HG02678 (cell line): ENCODE data around the gene GOLGA8B.
A peak's percentile ranks its signal among the peaks of the same experiment; 100 is the strongest.
"Not testable (repeated sequence)": the region's sequence is repeated elsewhere in the genome, so short reads cannot be mapped to it uniquely, and the experiment has no call there.

ENCODE experiments used
- ATAC-seq: cut with Tn5 transposase; IDR thresholded peaks from one replicate; pipeline ENCODE4 v1.9.1; 2021; ENCODE audit warnings: mild to moderate bottlenecking, moderate library complexity; ENCODE audit not compliant: unreplicated experiment

The GOLGA8B gene, protein sequence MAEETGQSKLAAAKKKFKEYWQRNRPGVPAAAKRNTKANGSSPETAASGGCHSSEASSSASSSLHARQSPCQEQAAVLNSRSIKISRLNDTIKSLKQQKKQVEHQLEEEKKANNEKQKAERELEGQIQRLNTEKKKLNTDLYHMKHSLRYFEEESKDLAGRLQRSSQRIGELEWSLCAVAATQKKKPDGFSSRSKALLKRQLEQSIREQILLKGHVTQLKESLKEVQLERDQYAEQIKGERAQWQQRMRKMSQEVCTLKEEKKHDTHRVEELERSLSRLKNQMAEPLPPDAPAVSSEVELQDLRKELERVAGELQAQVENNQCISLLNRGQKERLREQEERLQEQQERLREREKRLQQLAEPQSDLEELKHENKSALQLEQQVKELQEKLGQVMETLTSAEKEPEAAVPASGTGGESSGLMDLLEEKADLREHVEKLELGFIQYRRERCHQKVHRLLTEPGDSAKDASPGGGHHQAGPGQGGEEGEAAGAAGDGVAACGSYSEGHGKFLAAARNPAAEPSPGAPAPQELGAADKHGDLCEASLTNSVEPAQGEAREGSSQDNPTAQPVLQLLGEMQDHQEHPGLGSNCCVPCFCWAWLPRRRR

GRCh38 chr15:34583399-34584329, at the start of gene GOLGA8B:
TSS of gene GOLGA8B (minus strand) at chr15:34583651. CDS start at chr15:34535912, 47,739 bp downstream.
- ATAC-seq: peak; percentile 69

DNA sequence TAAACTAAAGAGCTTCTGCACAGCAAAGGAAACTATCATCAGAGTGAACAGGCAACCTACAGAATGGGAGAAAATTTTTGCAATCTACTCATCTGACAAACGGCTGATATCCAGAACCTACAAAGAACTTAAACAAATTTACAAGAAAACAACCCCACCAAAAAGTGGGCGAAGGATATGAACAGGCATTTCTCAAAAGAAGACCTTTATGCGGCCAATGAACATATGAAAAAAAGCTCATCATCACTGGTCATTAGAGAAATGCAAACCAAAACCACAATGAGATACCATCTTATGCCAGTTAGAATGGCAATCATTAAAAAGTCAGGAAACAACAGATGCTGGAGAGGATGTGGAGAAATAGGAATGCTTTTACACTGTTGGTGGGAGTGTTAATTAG, 49.7 kb upstream of the GOLGA8B start:
- not testable (repeated sequence) for ATAC-seq

DNA sequence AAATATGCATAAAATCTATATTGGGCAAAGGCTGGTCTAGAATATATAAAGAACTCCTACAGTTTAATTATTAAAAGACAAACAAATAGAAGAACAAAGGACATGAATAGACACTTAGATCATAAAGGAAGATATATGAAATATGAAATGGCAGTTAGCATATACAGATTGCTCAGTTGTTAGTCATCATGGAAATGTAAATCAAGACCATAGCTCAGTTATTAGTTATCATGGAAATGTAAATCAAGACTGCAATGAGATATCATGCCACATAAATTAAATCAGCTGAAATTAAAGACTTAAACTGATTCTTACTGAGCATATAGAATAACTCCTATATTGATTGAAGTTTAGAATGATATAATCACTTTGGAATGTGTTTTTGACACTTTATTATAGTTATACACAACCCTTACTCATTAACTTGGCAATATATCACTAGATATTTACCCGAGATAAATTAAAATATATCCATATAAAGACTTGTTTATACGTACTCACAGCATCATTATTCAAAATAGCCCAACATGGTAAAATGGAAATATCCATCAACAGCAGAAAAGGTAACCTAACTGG, 45.2 kb upstream of the GOLGA8B start:
- ATAC-seq: no peak

- no peak for ATAC-seq
Observed at GRCh38 chr15:34625007-34625406, 41.6 kb upstream of the GOLGA8B start.

GRCh38 chr15:34621675-34622074, 38.2 kb upstream of the GOLGA8B start:
- ATAC-seq: no peak

- ATAC-seq: no peak
Observed at GRCh38 chr15:34620814-34621213, 37.4 kb upstream of the GOLGA8B start.

- no peak for ATAC-seq
Observed at GRCh38 chr15:34620142-34620541, 36.7 kb upstream of the GOLGA8B start.

DNA sequence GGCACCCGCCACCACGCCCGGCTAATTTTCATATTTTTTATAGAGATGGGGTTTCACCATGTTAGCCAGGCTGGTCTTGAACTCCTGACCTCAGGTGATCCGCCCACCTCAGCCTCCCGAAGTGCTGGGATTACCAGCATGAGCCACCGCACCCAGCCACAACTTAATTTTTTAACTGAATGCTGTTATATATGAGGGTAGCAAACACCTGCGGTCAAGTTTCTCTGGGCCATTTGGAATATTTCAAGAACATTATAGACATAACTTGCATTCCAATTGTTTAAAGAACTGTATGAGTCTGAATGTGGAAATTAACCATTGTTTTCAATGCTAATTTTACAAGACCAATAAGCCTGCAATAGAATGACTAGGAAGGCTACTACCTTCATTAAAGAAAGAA, 35.7 kb upstream of the GOLGA8B start:
- no peak for ATAC-seq

DNA sequence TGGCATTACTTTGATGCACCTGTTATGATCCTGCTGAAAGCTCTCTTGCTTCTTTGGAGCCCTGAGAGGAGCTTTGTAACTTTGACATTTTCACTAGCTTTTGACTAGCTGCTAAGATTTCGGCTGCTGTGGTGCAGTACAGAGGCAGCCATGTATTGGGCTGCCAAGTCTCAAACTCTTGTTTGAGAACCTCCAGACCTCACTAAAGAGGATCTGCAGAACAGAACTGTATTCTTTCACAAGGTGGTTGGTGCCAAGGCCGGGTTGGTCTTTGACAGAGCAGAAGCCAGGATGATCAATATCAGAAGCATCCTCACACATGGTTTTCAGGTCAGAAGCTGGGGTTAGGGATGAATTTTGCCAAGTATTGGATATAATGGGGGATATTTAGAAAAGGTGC, 34.6 kb upstream of the GOLGA8B start:
- no peak for ATAC-seq

DNA sequence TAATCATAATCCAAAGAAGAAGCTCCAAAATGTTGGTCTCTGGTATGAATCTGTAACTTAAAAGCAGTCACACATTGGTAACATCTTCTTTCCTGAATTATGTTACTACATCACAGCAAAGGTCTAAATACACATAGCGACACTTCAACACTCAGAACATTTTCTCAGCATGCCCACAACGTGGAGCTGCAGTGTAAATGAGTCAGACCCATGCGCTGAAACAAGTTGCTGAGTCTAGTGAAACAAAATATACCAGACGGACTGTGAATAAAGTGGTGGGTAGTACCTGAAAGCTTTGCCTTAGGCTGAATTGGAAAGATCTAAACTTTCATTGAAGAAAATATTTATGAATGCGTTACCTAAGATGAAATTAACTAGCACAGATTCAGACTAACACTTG, 33.2 kb upstream of the GOLGA8B start:
- ATAC-seq: no peak

GRCh38 chr15:34613997-34614396, 30.5 kb upstream of the GOLGA8B start:
- ATAC-seq: no peak

DNA sequence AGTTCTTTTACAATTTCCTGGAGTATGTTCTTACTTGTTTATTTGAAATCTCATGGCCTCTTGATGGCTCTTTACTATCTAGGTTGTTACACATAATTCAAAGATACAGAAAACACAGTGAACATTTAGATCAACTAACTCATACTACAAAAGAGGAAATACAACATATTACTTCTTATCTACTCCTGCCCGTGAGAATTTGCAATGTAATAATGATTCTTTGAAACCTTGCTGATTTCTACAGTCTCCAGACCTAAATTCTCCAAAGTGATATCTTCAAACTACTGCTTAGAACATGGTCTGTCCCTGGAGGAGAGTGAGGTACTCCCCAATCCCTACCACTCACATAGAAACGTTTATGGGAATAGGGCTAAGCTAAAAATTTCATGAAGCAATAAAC, 29.9 kb upstream of the GOLGA8B start:
- ATAC-seq: no peak

DNA sequence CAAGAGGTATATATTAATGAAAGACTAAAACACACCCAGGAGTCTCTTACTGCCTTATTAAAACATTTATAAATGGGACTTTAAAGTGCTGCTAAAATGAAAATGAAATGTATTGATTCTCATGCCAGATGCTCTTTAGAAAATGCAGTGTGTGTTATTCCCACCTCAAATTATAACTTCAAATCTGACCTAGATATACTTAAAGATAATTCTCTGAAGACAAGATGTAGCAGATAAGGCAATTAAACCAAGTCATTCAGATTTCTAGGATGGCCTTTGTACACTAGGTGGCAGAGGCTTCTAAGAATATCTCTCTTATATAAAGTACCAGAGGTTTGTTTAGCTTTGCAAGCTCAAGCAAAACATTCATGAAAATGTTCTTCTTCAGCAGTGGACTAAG, 26.9 kb upstream of the GOLGA8B start:
- no peak for ATAC-seq

DNA sequence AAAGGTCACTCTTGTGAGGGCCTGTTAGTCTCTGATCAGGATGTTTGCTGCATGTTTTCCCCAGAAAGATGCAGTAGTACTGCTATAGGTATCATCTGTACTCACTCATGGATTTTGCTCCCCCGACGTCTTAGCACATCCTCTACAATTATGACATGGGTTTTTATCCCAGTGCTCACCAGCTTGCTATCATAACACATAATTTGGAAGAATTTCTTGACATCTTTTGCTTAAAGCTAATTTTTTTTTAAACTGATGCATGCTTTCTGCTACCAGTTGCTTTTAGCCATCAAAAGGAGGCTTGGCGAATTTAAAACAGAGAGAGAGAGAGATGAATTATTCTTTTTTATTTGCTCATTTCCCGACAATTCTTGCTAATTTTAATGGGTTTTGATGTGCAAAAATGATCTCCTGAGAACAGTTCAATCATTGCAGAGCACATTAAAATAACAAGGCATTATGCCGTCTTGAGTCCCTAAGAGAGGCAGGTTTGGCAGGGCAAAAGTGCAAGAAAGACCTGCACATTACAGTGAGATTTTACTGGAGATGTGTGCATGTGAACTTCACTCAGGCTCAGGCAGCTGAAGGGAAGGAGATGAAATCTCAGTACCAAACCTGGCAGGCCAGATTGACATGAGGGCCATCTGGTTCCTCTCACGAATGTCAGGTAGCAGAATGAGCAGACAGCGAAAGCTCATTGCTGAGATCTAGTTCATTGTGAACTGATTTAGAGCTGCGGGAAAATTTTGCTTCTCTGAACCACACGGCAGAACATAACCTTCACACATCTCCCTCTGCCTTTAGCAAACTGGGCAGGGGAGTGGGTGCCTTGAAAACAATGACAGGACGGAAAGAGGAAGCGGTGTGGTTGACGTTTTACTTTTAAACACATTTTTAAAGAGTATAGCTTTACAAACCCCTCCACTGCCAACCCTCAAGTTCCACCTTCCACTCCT, 25.9 kb upstream of the GOLGA8B start:
- no peak for ATAC-seq

DNA sequence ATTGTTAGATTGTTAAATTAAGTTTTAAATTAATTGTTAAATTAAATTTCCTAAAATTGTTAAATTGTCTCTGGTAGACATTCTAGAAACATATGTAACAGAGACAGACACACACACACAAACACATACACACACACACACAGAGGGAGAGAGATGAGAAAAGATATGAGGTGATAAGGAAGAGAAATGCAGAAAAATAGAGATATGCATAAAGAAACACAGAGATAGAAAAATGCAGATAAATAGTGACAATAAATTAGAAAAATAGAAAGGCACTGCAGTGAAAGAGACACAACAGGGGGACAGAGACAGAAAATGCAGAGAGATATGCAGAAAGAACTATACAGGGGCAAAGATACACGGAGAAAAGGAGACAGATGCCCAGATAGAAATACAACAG, 25.1 kb upstream of the GOLGA8B start:
- no peak for ATAC-seq

DNA sequence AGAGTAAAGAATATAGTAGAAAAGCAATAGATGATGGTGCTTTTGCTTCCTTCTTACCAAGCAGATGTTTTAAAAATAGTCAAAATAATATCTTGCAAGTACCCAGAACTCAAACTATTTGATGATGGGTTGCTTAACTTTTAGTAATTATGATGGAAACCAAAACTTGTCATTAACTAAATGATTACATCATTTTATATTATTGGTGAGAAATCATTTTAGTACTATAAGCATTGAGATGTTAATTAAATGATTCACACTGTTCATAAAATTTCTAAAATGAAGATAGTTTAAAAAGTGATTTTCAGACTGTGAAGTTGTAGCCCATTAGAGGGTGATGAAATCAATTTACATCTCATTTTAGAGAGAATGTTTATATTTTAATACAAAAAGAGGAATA, 24.4 kb upstream of the GOLGA8B start:
- no peak for ATAC-seq

DNA sequence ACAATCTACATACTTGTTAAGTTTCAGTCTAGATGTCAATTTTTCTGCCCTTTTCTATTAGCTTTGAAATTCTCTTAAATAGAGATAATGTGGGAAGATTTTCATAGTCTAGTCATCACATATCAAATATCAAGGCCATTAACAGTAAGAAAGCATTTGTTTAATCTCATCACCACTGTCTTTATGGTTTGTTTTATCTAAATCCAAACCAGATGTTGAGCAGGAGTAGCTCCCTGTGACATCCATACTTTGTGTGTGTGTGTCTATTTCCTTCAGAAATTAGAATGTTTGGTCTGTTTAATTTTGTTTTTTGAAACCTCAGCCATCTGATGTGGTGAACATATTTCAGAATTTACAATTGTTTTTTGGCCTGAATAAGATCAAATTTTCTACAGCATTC, 23.1 kb upstream of the GOLGA8B start:
- no peak for ATAC-seq

DNA sequence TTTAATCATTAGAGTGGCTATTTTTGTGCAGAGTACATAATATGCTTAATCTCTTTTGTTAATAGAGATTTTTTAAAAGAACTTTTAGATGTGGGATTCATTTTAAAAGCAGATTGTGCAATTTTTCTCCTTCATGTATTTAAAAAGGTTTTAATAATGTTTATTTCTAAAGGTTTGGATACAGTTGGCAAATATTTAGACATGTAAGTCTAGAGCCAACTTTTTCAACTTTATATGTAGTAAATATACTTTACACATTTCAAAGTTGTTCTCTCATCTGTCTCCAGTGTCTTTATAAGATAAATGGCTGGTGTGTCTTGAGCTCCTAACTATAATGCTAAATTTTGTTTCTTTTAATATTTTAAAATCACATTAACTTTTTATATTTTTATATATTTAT, 22.7 kb upstream of the GOLGA8B start:
- ATAC-seq: no peak

- ATAC-seq: no peak
Observed at GRCh38 chr15:34603095-34603494, 19.6 kb upstream of the GOLGA8B start.

GRCh38 chr15:34600923-34601322, 17.5 kb upstream of the GOLGA8B start:
- no peak for ATAC-seq
